Fibroblast of pulmonary artery (primary cell): ENCODE results near the gene SPATA12.
A peak's percentile ranks its signal among the peaks of the same experiment; 100 is the strongest.

Experiments
- DNase-seq: peaks from one replicate; pipeline ENCODE4 v3.0.0-alpha.2; 2010; ENCODE audit warnings: low read depth
- H3K4me3 ChIP-seq: replicated peaks from 2 replicates; pipeline ENCODE4 v1.5.1; 2011; ENCODE audit warnings: low read depth, mild to moderate bottlenecking, control low read depth, low read length, moderate library complexity
- TF ChIP-seq, protein P1 (sequence below): IDR thresholded peaks from 2 replicates; pipeline ENCODE4 v1.5.1; 2011; ENCODE audit warnings: mild to moderate bottlenecking, control low read depth, low read length, inconsistent platforms; ENCODE audit errors: missing control alignments

SPATA12 gene, protein sequence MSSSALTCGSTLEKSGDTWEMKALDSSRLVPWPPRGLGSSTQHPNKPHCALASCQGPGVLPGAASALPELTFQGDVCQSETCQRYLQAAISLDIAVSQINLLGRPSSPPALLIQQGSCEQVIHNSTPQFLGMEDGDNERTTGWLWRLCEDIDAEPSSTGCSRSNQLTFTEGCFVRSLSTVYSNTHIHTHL

DNA sequence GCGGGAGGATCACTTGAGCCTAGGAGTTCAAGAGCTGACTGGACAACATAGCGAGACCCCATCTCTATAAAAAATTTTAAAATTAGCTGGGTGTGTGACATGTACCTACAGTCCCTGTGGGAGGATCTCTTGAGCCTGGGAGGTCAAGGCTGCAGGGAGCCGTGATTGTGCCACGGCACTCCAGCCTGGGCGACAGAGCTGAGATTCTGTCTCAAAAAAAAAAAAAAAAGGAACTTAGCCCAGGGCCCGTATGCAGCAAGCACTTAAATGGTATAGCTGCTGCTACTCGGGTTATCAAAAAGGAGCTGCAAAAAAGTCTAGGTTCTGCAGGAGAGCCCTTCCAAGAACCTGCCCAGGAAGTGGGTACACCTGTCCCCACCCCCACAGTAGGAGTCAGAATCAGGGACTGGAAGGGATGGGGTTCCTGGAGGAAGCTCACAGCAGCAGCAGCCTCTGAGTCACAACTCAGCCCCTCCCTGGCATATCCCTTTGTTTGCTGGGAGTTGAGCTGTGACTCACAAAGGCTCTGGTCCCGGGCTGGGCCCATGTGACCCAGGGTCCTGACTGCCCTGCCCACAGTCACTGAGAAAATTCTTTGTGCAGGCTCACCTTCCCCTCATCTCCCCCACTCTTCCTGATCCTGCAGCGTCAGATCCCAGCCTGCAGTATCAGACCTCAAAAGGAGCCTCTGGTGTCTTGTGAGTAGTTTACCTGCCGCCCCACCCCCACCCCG is at the start of gene SPATA12:
TSS of gene SPATA12 (plus strand) at position 576 of the 733 bp plus-strand sequence. CDS start 13,031 bp downstream, outside the sequence.
- TF ChIP-seq, protein P1, sequence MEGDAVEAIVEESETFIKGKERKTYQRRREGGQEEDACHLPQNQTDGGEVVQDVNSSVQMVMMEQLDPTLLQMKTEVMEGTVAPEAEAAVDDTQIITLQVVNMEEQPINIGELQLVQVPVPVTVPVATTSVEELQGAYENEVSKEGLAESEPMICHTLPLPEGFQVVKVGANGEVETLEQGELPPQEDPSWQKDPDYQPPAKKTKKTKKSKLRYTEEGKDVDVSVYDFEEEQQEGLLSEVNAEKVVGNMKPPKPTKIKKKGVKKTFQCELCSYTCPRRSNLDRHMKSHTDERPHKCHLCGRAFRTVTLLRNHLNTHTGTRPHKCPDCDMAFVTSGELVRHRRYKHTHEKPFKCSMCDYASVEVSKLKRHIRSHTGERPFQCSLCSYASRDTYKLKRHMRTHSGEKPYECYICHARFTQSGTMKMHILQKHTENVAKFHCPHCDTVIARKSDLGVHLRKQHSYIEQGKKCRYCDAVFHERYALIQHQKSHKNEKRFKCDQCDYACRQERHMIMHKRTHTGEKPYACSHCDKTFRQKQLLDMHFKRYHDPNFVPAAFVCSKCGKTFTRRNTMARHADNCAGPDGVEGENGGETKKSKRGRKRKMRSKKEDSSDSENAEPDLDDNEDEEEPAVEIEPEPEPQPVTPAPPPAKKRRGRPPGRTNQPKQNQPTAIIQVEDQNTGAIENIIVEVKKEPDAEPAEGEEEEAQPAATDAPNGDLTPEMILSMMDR, result no peak
- no peak within 1 kb of the TSS for H3K4me3 ChIP-seq
- peak; percentile 87 for DNase-seq

DNA sequence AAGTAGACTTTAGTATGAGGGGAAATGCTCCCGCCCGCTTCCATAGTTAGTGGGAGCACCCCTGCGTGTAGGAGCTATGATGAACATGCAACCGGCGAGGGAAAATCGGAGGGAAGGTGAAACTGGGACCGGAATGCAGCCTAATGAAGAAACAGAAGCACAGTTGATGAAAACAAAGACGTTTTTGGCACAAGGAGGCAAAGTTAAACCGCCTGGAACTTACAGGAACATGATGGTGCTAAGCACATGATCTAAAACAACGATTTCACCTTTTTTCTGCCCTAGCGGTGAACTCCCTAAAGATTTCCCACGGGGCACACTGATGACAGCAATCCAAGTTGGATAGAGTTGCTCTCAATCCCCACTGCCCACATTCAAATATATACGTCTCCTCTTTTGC is 49.4 kb upstream of the SPATA12 start:
- TF ChIP-seq, protein P1, result no peak
- DNase-seq, result no peak
- H3K4me3 ChIP-seq, result no peak overlapping the region

DNA sequence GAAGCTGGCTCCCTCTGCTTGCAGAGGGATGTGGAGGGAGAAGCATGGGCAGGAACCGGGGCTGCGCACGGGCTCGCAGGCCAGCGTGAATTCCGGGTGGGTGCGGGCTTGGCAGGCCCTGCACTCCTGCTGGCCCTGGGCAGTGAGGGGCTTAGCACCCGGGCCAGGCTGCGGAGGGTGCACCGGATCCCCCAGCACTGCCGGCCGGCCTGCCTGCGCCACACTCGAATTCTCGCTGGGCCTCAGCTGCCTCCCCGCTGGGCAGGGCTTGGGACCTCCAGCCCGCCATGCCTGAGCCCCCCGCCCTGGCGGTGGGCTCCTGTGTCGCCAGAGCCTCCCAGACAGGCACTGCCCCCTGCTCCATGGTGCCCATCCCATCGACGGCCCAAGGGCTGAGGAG is 47.6 kb upstream of the SPATA12 start:
- no peak for DNase-seq

DNA sequence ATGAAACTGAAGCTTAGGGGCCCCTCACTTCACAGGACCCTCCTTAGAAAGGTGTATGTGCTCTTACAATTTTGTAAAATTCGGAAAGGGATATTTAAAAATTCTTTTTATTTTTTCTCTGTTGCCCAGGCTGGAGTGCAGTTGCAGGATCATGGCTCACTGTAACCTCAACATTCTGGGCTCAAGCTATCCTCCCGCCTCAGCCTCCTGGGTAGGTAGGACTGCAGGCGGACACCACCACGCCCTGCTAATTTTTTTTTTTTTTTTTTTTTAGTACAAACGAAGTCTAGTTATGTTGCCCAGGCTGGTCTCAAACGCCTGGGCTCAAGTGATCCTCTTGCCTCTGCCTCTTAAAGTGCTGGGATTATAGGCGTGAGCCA is 45.1 kb upstream of the SPATA12 start:
- H3K4me3 ChIP-seq, result no peak overlapping the region
- no peak for DNase-seq
- TF ChIP-seq, protein P1, result no peak

More for the DNA sequence above, 47.6 kb upstream of the SPATA12 start:
- H3K4me3 ChIP-seq, result no peak overlapping the region
- TF ChIP-seq, protein P1, result no peak

DNA sequence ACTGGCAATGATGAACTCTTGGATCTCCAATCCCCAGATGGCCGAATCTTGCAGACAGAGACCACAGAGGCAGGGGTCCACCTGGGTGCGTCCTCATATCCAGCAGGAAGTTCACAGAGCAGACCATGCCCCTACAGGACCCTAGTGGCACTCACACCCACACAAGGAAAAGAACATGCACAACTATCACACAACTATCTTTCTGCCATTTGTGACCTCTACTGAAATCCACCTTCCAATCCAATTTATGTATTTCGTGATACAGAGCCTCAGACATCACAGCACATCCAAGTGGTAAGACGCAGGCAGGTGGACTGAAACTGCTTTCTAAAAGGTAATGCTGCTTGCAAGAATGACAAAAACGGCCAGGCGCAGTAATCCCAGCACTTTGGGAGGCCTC is 44.6 kb upstream of the SPATA12 start:
- H3K4me3 ChIP-seq, result no peak overlapping the region
- TF ChIP-seq, protein P1, result no peak
- no peak for DNase-seq

DNA sequence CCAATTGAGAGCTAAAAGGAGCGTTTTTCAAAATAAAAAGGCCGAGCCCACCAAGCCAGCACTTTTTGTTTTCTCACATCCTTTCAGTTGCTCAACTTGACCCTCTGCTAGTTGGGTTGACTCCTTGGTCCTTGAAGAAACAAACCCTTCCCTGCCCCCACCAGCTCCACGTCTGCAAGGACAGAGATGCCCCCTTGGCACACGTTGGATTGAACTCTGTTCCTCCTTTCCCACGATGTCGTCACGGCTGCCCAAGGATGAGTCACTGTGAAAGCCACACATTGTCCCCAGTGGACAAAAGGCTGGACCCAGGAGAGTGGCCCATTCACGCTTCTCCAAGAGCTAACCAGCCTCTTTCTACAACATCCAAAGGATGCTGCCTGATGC is 43.0 kb upstream of the SPATA12 start:
- H3K4me3 ChIP-seq, result no peak overlapping the region
- DNase-seq, result peak; percentile 22
- TF ChIP-seq, protein P1, result no peak
